Sigmoid colon (tissue), 3 donors: ENCODE results near the gene MRPL10.

Experiments
- CTCF ChIP-seq, 4 experiments: fragments of 450-650 bp in 3 of 4; fragments of 200-600 bp in 1 of 4; IDR thresholded peaks; one replicate each; pipeline ENCODE4 v1.5.1; 2016 to 2019; ENCODE audit warnings: antibody characterized with exemption in 4 of 4, mild to moderate bottlenecking in 3 of 4, moderate library complexity in 2 of 4
- POLR2A ChIP-seq, 2 donors: fragments of 450-650 bp; IDR thresholded peaks; one replicate each; pipeline ENCODE4 v1.6.1; 2016; ENCODE audit warnings: antibody characterized with exemption in 2 of 2, mild to moderate bottlenecking in 2 of 2, moderate library complexity in 2 of 2

GRCh38 chr17:47846716-47847340 lies 15.5 kb upstream of the MRPL10 start:
- no peak for TF ChIP-seq CTCF (IDR thresholded peaks at IDR 0.05)
- no peak for TF ChIP-seq POLR2A (IDR thresholded peaks at IDR 0.05)
